Mucosa of descending colon (tissue), 3 donors: Measurements from ENCODE around the gene LLCFC1. TPM values are rescaled to one million over a fixed set of nuclear protein-coding genes. Genes with fewer than 3 reads are reported as not detected.

Source experiments
- ATAC-seq: fragments of 200-7000 bp; cut with Tn5 transposase; one replicate; pipeline ENCODE4 v1.9.1; 2020; ENCODE audit warnings: mild to moderate bottlenecking, moderate library complexity
- DNase-seq, 3 donors: peaks; one replicate each; pipeline ENCODE4 v3.0.0-alpha.2; 2020
- H3K36me3 ChIP-seq: fragments of 200-600 bp; one replicate; pipeline ENCODE4 v1.8.0; 2021; ENCODE audit warnings: low read depth, mild to moderate bottlenecking
- H3K4me1 ChIP-seq: fragments of 200-600 bp; one replicate; pipeline ENCODE4 v1.8.0; 2021; ENCODE audit warnings: low read depth, mild to moderate bottlenecking
- H3K4me3 ChIP-seq: fragments of 200-600 bp; one replicate; pipeline ENCODE4 v1.8.0; 2021; ENCODE audit warnings: mild to moderate bottlenecking
- H3K9me3 ChIP-seq: fragments of 200-600 bp; one replicate; pipeline ENCODE4 v1.8.0; 2021; ENCODE audit warnings: mild to moderate bottlenecking
- intact Hi-C, 2 donors: fragments of 100-400 bp; cut with DNase I in 1 of 2; cut with micrococcal nuclease in 1 of 2; formaldehyde crosslinking; loops; one replicate each; pipeline versions ENCODE4 v1.11.0 to v1.11.1; 2022; cut with DNase I, micrococcal nuclease
- long read RNA-seq, 2 donors: library from polyadenylated mRNA; unstranded; transcript quantifications; one replicate each; pipeline ENCODE4 v2.0.0, GENCODE V29; 2019 to 2021
- total RNA-seq, 3 donors: library from RNA; stranded (reverse); fragmentation: NEBNext Ultra II Directional in 2 of 3; extraction: Animal tissue kit (Norgen Biotek cat#: 25700) in 2 of 3; gene quantifications; one replicate each; pipeline versions ENCODE4 v1.2.1 to v1.2.4, GENCODE V29; 2021 to 2023
- TF ChIP-seq, protein P1 (sequence below): fragments of 200-600 bp; IDR thresholded peaks from one replicate; pipeline ENCODE4 v1.8.0; 2022; ENCODE audit warnings: antibody characterized with exemption, mild to moderate bottlenecking
- donor health status: DM: no; HTN: no; CAD: no; lungs with moderate emphysema.
- donor health status: DM: no; HTN: no; CAD: no.
- donor health status: DM: no; HTN: yes; CAD: no.

LLCFC1 gene
- total RNA-seq = not detected
- long read RNA-seq, donor 1 = 0 reads
- long read RNA-seq, donor 2 = 0 reads

GRCh38 chr7:142939226-142939910 is at the start of gene LLCFC1:
Gene LLCFC1, plus strand, starts transcription at chr7:142939484. Its CDS starts 138 bp downstream, at chr7:142939622.
- DNase-seq (peak in 1 of 3 donors; percentile 7), ATAC-seq (peak; percentile 36)
- no peaks in the 10 kb centered on the region for H3K9me3 ChIP-seq
- no peak within 1 kb of the TSS for H3K4me3 ChIP-seq
- H3K36me3 ChIP-seq = no peaks in the 10 kb centered on the region
- TF ChIP-seq, protein P1, sequence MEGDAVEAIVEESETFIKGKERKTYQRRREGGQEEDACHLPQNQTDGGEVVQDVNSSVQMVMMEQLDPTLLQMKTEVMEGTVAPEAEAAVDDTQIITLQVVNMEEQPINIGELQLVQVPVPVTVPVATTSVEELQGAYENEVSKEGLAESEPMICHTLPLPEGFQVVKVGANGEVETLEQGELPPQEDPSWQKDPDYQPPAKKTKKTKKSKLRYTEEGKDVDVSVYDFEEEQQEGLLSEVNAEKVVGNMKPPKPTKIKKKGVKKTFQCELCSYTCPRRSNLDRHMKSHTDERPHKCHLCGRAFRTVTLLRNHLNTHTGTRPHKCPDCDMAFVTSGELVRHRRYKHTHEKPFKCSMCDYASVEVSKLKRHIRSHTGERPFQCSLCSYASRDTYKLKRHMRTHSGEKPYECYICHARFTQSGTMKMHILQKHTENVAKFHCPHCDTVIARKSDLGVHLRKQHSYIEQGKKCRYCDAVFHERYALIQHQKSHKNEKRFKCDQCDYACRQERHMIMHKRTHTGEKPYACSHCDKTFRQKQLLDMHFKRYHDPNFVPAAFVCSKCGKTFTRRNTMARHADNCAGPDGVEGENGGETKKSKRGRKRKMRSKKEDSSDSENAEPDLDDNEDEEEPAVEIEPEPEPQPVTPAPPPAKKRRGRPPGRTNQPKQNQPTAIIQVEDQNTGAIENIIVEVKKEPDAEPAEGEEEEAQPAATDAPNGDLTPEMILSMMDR = no peak
- intact Hi-C loops = no loop called here
- no peaks in the 10 kb centered on the region for H3K4me1 ChIP-seq

GRCh38 chr7:142889816-142890215 is 49.5 kb upstream of the LLCFC1 start:
- H3K4me1 ChIP-seq = no peaks in the 10 kb centered on the region
- H3K4me3 ChIP-seq = no peak overlapping the region
- no peaks in the 10 kb centered on the region for H3K9me3 ChIP-seq
- intact Hi-C loops = no loop called here
- TF ChIP-seq, protein P1 = no peak
- ATAC-seq (no peak), DNase-seq (no peak)
- no peaks in the 10 kb centered on the region for H3K36me3 ChIP-seq

GRCh38 chr7:142890874-142891485 is 48.3 kb upstream of the LLCFC1 start:
- TF ChIP-seq, protein P1 = no peak
- intact Hi-C loops = no loop called here

GRCh38 chr7:142891490-142892082 is 47.7 kb upstream of the LLCFC1 start:
- TF ChIP-seq, protein P1 = no peak
- intact Hi-C loops = no loop called here
- Histone ChIP-seq H3K4me3 (no peak overlapping the region), H3K9me3 (no peaks in the 10 kb centered on the region), H3K4me1 (no peaks in the 10 kb centered on the region), H3K36me3 (no peaks in the 10 kb centered on the region)
- ATAC-seq (no peak), DNase-seq (no peak)

More at GRCh38 chr7:142890874-142891485, 48.3 kb upstream of the LLCFC1 start:
- no peak for DNase-seq
- H3K9me3 ChIP-seq = no peaks in the 10 kb centered on the region
- H3K4me1 ChIP-seq = no peaks in the 10 kb centered on the region
- no peaks in the 10 kb centered on the region for H3K36me3 ChIP-seq
- ATAC-seq = no peak
- H3K4me3 ChIP-seq = no peak overlapping the region

- intact Hi-C loops = no loop called here
- no peak for DNase-seq
These were observed 46.3 kb upstream of the LLCFC1 start for GRCh38 chr7:142892951-142893350.

More at GRCh38 chr7:142892951-142893350, 46.3 kb upstream of the LLCFC1 start:
- H3K4me1 ChIP-seq = no peaks in the 10 kb centered on the region
- H3K4me3 ChIP-seq = no peak overlapping the region
- no peak for ATAC-seq
- H3K9me3 ChIP-seq = no peaks in the 10 kb centered on the region
- H3K36me3 ChIP-seq = no peaks in the 10 kb centered on the region
- TF ChIP-seq, protein P1 = no peak
